CD4-positive, alpha-beta T cell (primary cell): ENCODE measurements around the gene TSHZ1. TPM values are rescaled to one million over a fixed set of nuclear protein-coding genes. Genes with fewer than 3 reads are reported as not detected.
A peak's percentile ranks its signal among the peaks of the same experiment; 100 is the strongest.

Experiments used
- ATAC-seq: fragments of 200-7000 bp; cut with Tn5 transposase; one replicate; pipeline ENCODE4 v1.10.0; 2022; ENCODE audit warnings: mild to moderate bottlenecking; ENCODE audit not compliant: poor library complexity
- CTCF ChIA-PET: fragments of 350-600 bp; sonication (Branson Sonifier 250); formaldehyde crosslinking; loops from one replicate; lab custom pipeline; 2021; ENCODE audit warnings: antibody characterized with exemption, inconsistent platforms; lab: Charles Lee
- POLR2A ChIA-PET: fragments of 350-600 bp; sonication (Branson Sonifier 250); formaldehyde crosslinking; loops from one replicate; lab custom pipeline; 2021; ENCODE audit warnings: antibody characterized with exemption, inconsistent platforms; lab: Charles Lee
- DNase-seq, 14 experiments: peaks; one replicate each; pipeline ENCODE4 v3.0.0-alpha.2; 2013 to 2020; ENCODE audit warnings: mixed read lengths in 2 of 14
- H3K27ac ChIP-seq, 2 donors: one replicate each; pipeline versions ENCODE4 v1.5.1 to v1.7.0; 2013; ENCODE audit warnings: low read length in 2 of 2, low read depth in 1 of 2, mild to moderate bottlenecking in 1 of 2
- H3K27me3 ChIP-seq, 2 experiments: 1 replicate in 1 of 2; 2 replicates in 1 of 2; pipeline versions ENCODE4 v1.6.1 to v1.7.0; 2013; ENCODE audit warnings: low read length in 2 of 2, control low read depth in 1 of 2, mild to moderate bottlenecking in 1 of 2, moderate library complexity in 1 of 2; ENCODE audit not compliant: insufficient read depth in 2 of 2, control insufficient read depth in 1 of 2
- H3K36me3 ChIP-seq: one replicate; pipeline ENCODE4 v1.6.1; 2013; ENCODE audit warnings: low read length, control low read depth; ENCODE audit not compliant: insufficient read depth
- H3K4me1 ChIP-seq: one replicate; pipeline ENCODE4 v1.6.1; 2013; ENCODE audit warnings: low read length, control low read depth; ENCODE audit not compliant: insufficient read depth
- H3K4me3 ChIP-seq: one replicate; pipeline ENCODE4 v1.5.1; 2013; ENCODE audit warnings: mild to moderate bottlenecking, low read length, moderate library complexity
- H3K9me3 ChIP-seq, 2 experiments: 1 replicate in 1 of 2; 2 replicates in 1 of 2; pipeline versions ENCODE4 v1.6.1 to v1.7.0; 2013; ENCODE audit warnings: low read length in 2 of 2, mild to moderate bottlenecking in 2 of 2, control low read depth in 1 of 2, moderate library complexity in 1 of 2; ENCODE audit not compliant: control insufficient read depth in 1 of 2, insufficient read depth in 1 of 2
- H3K27ac Mint-ChIP-seq: one replicate; pipeline ENCODE4 v1.8.0; 2020; ENCODE audit warnings: mixed read lengths
- H3K27me3 Mint-ChIP-seq: one replicate; pipeline ENCODE4 v1.8.0; 2021; ENCODE audit warnings: mixed read lengths
- H3K36me3 Mint-ChIP-seq: one replicate; pipeline ENCODE4 v1.8.0; 2021; ENCODE audit warnings: low read depth, mixed read lengths
- H3K4me1 Mint-ChIP-seq: one replicate; pipeline ENCODE4 v1.8.0; 2021; ENCODE audit warnings: low read depth, mixed read lengths
- H3K4me3 Mint-ChIP-seq: one replicate; pipeline ENCODE4 v1.8.0; 2020; ENCODE audit warnings: mild to moderate bottlenecking, mixed read lengths
- H3K9me3 Mint-ChIP-seq: one replicate; pipeline ENCODE4 v1.8.0; 2020; ENCODE audit warnings: mixed read lengths
- intact Hi-C, 2 experiments: fragments of 100-400 bp; cut with DNase I in 1 of 2; cut with micrococcal nuclease in 1 of 2; formaldehyde crosslinking; loops; one replicate each; pipeline versions ENCODE4 v1.15.1 to v1.9.0; 2023 to 2025; cut with DNase I, micrococcal nuclease
- total RNA-seq, 174 experiments: library from RNA in 2 of 174; stranded (reverse) in 2 of 174; gene quantifications; one replicate each; pipeline ENCODE4 v1.2.3 and lab custom pipeline; 2021 to 2026
- TF ChIP-seq, protein P1 (sequence below): fragments of 200-600 bp; IDR thresholded peaks from one replicate; pipeline ENCODE4 v1.8.0; 2022; ENCODE audit warnings: antibody characterized with exemption, mild to moderate bottlenecking

TSHZ1 gene
- total RNA-seq, 2 experiments from 2014 or later: 19.9 to 21.5 TPM

GRCh38 chr18:75246721-75247610, 36.4 kb downstream of the TSHZ1 start:
- H3K4me1 Mint-ChIP-seq: peaks cover 77% of the 10 kb centered on the region
- peak overlapping the region; percentile 51 for H3K4me3 ChIP-seq
- POLR2A ChIA-PET: interaction anchor here (0.5 to 4.1 kb wide), 8 partner anchors 18 to 176 kb away, joined by 3 to 60 read pairs (median 6); partner anchors contain the start of genes PTGR3 and TSHZ1
- TF ChIP-seq, protein P1, sequence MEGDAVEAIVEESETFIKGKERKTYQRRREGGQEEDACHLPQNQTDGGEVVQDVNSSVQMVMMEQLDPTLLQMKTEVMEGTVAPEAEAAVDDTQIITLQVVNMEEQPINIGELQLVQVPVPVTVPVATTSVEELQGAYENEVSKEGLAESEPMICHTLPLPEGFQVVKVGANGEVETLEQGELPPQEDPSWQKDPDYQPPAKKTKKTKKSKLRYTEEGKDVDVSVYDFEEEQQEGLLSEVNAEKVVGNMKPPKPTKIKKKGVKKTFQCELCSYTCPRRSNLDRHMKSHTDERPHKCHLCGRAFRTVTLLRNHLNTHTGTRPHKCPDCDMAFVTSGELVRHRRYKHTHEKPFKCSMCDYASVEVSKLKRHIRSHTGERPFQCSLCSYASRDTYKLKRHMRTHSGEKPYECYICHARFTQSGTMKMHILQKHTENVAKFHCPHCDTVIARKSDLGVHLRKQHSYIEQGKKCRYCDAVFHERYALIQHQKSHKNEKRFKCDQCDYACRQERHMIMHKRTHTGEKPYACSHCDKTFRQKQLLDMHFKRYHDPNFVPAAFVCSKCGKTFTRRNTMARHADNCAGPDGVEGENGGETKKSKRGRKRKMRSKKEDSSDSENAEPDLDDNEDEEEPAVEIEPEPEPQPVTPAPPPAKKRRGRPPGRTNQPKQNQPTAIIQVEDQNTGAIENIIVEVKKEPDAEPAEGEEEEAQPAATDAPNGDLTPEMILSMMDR: no peak
- ATAC-seq (peak; percentile 13), DNase-seq (peak in 3 of 14 experiments; percentile 23 to 48 (median 33))
- H3K9me3 Mint-ChIP-seq: no peaks in the 10 kb centered on the region
- peak overlapping the region; percentile 85 for H3K4me3 Mint-ChIP-seq
- no peaks in the 10 kb centered on the region for H3K36me3 ChIP-seq
- H3K27me3 Mint-ChIP-seq: no peaks in the 10 kb centered on the region
- CTCF ChIA-PET: interaction anchor here (0.7 to 1.2 kb wide), 3 partner anchors 9 to 1104 kb away, joined by 3 read pairs; no protein-coding TSS in a partner anchor
- intact Hi-C loops: loop anchor here (2.0 to 10.0 kb wide), 4 partner anchors 36 to 622 kb away; partner anchors contain the start of genes PTGR3 (in 1 of the 2) and TSHZ1 (in 1 of the 2)
- H3K27me3 ChIP-seq: no peaks in the 10 kb centered on the region
- peaks cover 64% of the 10 kb centered on the region for H3K4me1 ChIP-seq
- no peaks in the 10 kb centered on the region for H3K36me3 Mint-ChIP-seq
- H3K27ac Mint-ChIP-seq: peak overlapping the region; percentile 88
- peaks cover 0 to 20% of the 10 kb centered on the region in 2 experiments for H3K9me3 ChIP-seq
- peak overlapping the region; percentile 66 to 83 for H3K27ac ChIP-seq

GRCh38 chr18:75247611-75248421, 37.2 kb downstream of the TSHZ1 start:
- ATAC-seq (peak; percentile 61), DNase-seq (peak in 3 of 14 experiments; percentile 63 to 82 (median 64))
- peaks cover 63% of the 10 kb centered on the region for H3K4me1 ChIP-seq
- ChIA-PET POLR2A (interaction anchor here (0.8 to 2.2 kb wide), 7 partner anchors 14 to 651 kb away, joined by 3 to 29 read pairs (median 4); partner anchors contain the start of genes PTGR3 and TSHZ1), CTCF (interaction anchor here (0.7 to 1.2 kb wide), 2 partner anchors 36 to 1105 kb away, joined by 3 read pairs; no protein-coding TSS in a partner anchor)
- H3K27me3 ChIP-seq: no peaks in the 10 kb centered on the region
- H3K27ac ChIP-seq: peak overlapping the region; percentile 66 to 83
- Mint-ChIP-seq H3K4me3 (peak overlapping the region; percentile 85), H3K36me3 (no peaks in the 10 kb centered on the region), H3K27me3 (no peaks in the 10 kb centered on the region), H3K9me3 (no peaks in the 10 kb centered on the region), H3K4me1 (peaks cover 73% of the 10 kb centered on the region), H3K27ac (peak overlapping the region; percentile 88)
- H3K9me3 ChIP-seq: peaks cover 0 to 20% of the 10 kb centered on the region in 2 experiments
- TF ChIP-seq, protein P1: no peak
- intact Hi-C loops: loop anchor here (2.0 to 10.0 kb wide), 4 partner anchors 37 to 623 kb away; partner anchors contain the start of genes PTGR3 (in 1 of the 2) and TSHZ1 (in 1 of the 2)
- H3K36me3 ChIP-seq: no peaks in the 10 kb centered on the region
- H3K4me3 ChIP-seq: peak overlapping the region; percentile 51
